HG03097 (cell line): Measurements from ENCODE around the gene RBM38.

Experiments used
- ATAC-seq: cut with Tn5 transposase; IDR thresholded peaks from one replicate; pipeline ENCODE4 v1.9.1; 2021; ENCODE audit not compliant: unreplicated experiment, low FRiP score

RBM38 gene

GRCh38 chr20:57402206-57403125 is 11.3 kb downstream of the RBM38 start:
- no peak for ATAC-seq

GRCh38 chr20:57403216-57403615 is 12.0 kb downstream of the RBM38 start:
- no peak for ATAC-seq

DNA sequence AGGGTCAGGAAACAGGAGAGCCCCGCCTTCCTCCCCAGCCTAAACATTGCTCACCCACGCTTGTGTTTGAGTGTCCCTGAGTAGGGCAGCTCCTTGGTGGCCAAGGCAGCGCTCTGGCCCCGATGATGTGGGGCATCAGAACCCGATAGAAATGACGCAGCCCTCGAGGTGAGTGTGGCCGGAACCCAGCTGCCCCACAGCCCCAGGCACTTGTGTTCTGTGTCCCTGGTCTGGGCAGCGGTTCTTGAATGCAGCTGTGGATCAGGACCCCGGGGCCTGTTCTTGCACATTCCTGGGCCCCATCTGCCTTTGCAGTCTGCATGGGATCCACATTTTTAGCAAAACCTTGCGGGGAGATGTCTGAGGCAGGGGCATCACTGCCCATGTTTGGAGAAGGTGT is 12.8 kb downstream of the RBM38 start:
- no peak for ATAC-seq

GRCh38 chr20:57404419-57405072 is 13.3 kb downstream of the RBM38 start:
- no peak for ATAC-seq

GRCh38 chr20:57405236-57406016 is 14.2 kb downstream of the RBM38 start:
- ATAC-seq: no peak

GRCh38 chr20:57407541-57407956 is 16.4 kb downstream of the RBM38 start:
- no peak for ATAC-seq

- ATAC-seq: no peak
Measured at GRCh38 chr20:57408131-57408530, 16.9 kb downstream of the RBM38 start.

DNA sequence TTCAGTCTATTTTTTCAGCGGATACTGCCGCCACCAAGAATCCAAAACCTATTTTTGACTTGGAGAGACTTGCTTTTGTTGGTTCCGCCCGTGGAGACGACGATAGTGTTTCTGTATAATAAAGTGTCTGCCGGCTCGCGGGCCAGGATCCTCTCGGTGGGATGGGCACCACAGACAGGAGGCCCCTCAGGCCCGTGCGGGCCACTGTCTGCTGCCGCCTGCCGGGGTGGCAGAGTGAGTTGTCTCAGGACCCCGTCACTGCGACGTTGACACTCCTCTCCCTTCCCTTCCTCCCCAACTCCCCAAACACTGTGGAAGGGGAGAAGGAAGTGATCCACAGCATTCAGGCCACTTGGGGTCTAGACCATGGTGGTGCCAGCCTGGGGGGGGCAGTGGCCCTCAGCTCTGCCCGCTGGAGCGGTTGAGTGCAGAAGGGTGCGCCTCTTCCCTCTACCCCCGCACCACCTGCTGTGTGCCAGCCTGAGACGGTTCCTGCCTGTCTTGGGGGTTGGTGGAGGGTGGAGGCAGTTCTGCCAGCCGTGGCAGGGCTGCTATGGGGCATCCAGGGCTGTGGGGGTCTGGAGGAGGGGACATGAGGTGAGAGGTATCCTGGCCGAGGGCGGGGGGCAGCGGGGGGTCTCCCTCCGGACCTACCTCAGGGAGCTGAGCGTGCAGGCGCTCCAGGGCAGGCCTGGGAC is 17.5 kb downstream of the RBM38 start:
- ATAC-seq: no peak

DNA sequence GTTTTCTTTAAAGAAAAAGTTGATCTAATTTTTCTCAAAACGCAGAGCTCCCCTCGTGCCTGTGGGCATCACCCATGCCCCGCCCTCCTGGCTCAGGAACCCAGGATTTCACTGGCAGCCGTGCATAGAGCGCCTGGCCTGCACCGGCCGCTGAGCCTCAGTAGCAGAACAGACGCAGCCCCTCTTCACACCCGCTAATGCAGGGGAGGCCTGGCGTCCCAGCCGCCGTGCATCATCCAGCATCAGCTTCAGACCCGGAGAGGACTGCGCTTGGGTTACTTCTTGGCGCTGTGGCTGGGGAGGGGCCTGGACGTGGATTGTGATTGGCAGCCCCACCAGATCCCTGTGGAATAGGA is 18.1 kb downstream of the RBM38 start:
- no peak for ATAC-seq

- ATAC-seq: no peak
Measured at GRCh38 chr20:57409672-57410397, 18.6 kb downstream of the RBM38 start.

GRCh38 chr20:57410398-57410920 is 19.3 kb downstream of the RBM38 start:
- no peak for ATAC-seq

DNA sequence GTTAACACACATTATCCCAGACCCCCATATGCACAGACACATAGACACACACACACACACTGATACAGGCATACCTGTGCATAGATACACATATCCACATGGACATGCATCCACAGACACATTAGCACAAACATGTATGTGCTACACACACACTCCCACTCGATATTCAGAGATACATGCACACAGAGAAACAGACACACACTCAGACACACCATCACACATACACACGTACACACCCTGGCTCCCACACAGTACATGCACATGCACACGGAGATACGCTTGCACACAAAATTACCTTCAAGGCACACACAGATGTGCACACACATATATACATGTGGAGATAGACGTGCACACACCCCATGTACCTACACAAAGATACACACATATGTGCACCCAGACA is 19.7 kb downstream of the RBM38 start:
- ATAC-seq: no peak

DNA sequence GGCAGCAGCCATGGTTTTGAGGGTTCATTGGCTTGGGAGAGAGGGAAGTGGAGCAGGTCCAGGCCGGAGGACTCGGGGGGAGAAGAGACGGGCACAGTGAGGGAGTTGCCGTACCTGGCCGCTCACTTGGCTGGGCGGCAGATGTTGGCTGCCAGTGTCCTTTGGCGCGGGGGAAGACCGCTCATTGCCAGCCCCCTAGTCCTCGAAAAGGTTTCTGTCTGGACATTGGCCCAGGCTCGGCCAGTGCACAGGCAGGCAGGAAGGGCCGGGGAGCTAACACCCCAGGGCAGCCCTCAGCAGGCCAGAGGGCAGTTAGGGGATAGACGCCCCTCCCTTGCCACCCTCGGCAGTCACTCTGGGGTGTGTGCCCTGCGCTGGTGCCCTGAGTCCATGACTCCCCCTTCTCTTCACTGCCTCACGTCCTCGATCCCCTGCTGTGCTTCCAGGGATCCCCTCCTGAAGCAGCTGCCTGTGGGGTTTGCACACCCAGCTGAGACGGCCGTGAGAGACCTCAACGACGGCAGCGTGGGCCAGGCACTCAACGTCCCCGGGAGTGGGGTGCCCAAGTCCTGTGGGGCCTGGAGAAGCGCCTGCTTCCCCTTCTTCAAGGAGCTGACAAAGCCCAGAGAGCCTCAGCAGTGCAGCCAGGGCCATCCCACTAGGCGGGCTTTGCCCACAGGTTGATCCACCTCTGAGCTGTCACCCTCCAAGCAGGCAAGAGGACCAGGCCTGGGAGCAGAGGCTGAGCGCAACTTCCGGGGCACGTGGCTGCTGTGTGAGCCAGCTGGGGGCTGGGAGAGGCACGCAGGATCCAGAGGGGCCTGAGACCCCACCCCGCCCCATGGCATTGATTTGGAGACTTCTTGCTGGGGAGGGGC is 20.4 kb downstream of the RBM38 start:
- no peak for ATAC-seq

- ATAC-seq: no peak
Measured at GRCh38 chr20:57412347-57413029, 21.3 kb downstream of the RBM38 start.

- ATAC-seq: no peak
Measured at GRCh38 chr20:57413986-57414385, 22.8 kb downstream of the RBM38 start.

DNA sequence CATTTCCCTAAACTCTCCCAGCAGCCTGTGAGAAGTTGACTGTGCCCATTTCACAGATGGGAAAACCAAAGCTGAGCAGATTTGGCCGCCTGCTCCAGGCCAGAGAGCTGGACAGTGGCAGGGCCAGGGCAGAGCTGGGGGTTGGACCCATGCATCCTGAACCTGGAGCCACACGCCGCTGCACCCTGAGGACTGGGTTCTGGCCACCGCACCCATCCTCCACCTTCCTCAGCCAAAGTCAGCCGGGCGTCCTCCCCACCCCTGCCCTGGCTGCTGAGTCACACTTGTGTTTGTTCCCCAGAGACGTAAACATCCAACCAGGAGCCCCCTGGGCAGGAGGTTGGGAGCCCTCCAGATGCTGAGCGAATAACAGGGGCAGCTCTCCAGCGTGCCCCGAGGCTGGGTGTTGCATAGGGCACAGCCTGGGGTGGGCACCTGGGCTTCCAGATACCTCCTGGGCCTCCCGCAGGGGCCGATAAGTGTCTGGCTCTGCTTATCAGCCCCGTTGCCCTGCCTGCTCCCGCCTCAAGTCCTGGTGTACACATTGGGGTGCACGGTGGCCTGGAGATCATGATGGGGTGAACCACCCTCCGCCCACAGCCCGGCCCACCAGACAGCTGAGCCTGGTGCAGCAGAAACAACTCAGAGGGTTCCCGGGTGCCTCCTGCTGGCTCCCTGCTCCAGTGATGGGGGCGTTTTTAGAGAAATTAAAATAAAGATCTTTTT is 23.8 kb downstream of the RBM38 start:
- ATAC-seq: no peak

GRCh38 chr20:57415771-57416170 is 24.6 kb downstream of the RBM38 start:
- ATAC-seq: no peak
